ENCODE data around the gene FXYD3. TPM values are rescaled to one million over a fixed set of nuclear protein-coding genes. Genes with fewer than 3 reads are reported as not detected.

FXYD3 gene
- total RNA-seq, 2 experiments from 2014 or later, result not detected

Other genes starting within 250 kb of the FXYD3 start
- gene ZNF30, start 188.9 kb upstream of the FXYD3 start, total RNA-seq, result 1 to 10 TPM; 3.7 to 4.2 TPM
- gene ZNF792, start 151.6 kb upstream of the FXYD3 start, total RNA-seq, result 1 to 10 TPM; 6.4 to 6.9 TPM
- gene GRAMD1A, start 115.5 kb upstream of the FXYD3 start, total RNA-seq, result 100 to 1,000 TPM; 204 to 223 TPM
- 1 to 10 TPM; 1.1 to 1.6 TPM for gene SCN1B, start 85.4 kb upstream of the FXYD3 start, total RNA-seq
- under 1 TPM in 1 of 2 experiments, not detected in 1; 0.21 TPM for gene HPN, start 74.1 kb upstream of the FXYD3 start, total RNA-seq
- under 1 TPM; 0.50 to 0.51 TPM for gene LGI4, start 19.2 kb downstream of the FXYD3 start, total RNA-seq
- gene FXYD1, start 23.0 kb downstream of the FXYD3 start, total RNA-seq, result 1 to 10 TPM; 2.3 to 2.8 TPM
- gene FXYD7, start 27.4 kb downstream of the FXYD3 start, total RNA-seq, result under 1 TPM; 0.77 to 0.93 TPM
- 100 to 1,000 TPM; 334 to 360 TPM for gene FXYD5, start 38.9 kb downstream of the FXYD3 start, total RNA-seq
- gene FAM187B, start 112.9 kb downstream of the FXYD3 start, total RNA-seq, result under 1 TPM in 1 of 2 experiments, not detected in 1; 0.19 TPM
- 10 to 100 TPM; 25.4 to 28.7 TPM for gene LSR, start 133.2 kb downstream of the FXYD3 start, total RNA-seq
- 100 to 1,000 TPM; 117 to 121 TPM for gene USF2, start 153.1 kb downstream of the FXYD3 start, total RNA-seq
- gene HAMP, start 166.7 kb downstream of the FXYD3 start, total RNA-seq, result not detected
- under 1 TPM; 0.43 to 0.44 TPM for gene MAG, start 176.3 kb downstream of the FXYD3 start, total RNA-seq
- 1 to 10 TPM in 1 of 2 experiments, under 1 TPM in 1; 0.75 to 1.2 TPM for gene CD22, start 213.4 kb downstream of the FXYD3 start, total RNA-seq
- gene FFAR1, start 232.1 kb downstream of the FXYD3 start, total RNA-seq, result under 1 TPM in 1 of 2 experiments, not detected in 1; 0.12 TPM
- gene FFAR3, start 242.6 kb downstream of the FXYD3 start, total RNA-seq, result 1 to 10 TPM; 1.1 TPM

All from activated CD4-positive, alpha-beta memory T cell treated with anti-CD3 and anti-CD28 coated beads for 36 hours (primary cell).